Stomach smooth muscle (tissue), 2 donors: ENCODE measurements around the gene CHRNA5.
"Not testable (repeated sequence)": the region's sequence is repeated elsewhere in the genome, so short reads cannot be mapped to it uniquely, and the experiment has no call there.

ENCODE experiments used
- H3K27ac ChIP-seq: one replicate; pipeline ENCODE4 v1.7.0; 2013; ENCODE audit warnings: mild to moderate bottlenecking, low read length, inconsistent platforms
- H3K27me3 ChIP-seq, 2 donors: one replicate each; pipeline ENCODE4 v1.7.0; 2013; ENCODE audit warnings: low read length in 2 of 2; ENCODE audit not compliant: insufficient read depth in 2 of 2, control insufficient read depth in 1 of 2
- H3K36me3 ChIP-seq, 2 donors: one replicate each; pipeline ENCODE4 v1.7.0; 2013; ENCODE audit warnings: low read length in 2 of 2; ENCODE audit not compliant: control insufficient read depth in 2 of 2, insufficient read depth in 2 of 2
- H3K4me1 ChIP-seq: one replicate; pipeline ENCODE4 v1.7.0; 2013; ENCODE audit warnings: low read length; ENCODE audit not compliant: control insufficient read depth, insufficient read depth
- H3K4me3 ChIP-seq, 2 donors: one replicate each; pipeline ENCODE4 v1.7.0; 2013; ENCODE audit warnings: low read length in 2 of 2
- H3K9ac ChIP-seq, 2 donors: one replicate each; pipeline ENCODE4 v1.7.0; 2013; ENCODE audit warnings: low read length in 2 of 2, mild to moderate bottlenecking in 1 of 2
- H3K9me3 ChIP-seq, 2 donors: one replicate each; pipeline ENCODE4 v1.7.0; 2013; ENCODE audit warnings: low read length in 2 of 2; ENCODE audit not compliant: control insufficient read depth in 2 of 2
- donor health status: healthy.
- donor health status: Pancreatic carcinoma.

The CHRNA5 gene

DNA sequence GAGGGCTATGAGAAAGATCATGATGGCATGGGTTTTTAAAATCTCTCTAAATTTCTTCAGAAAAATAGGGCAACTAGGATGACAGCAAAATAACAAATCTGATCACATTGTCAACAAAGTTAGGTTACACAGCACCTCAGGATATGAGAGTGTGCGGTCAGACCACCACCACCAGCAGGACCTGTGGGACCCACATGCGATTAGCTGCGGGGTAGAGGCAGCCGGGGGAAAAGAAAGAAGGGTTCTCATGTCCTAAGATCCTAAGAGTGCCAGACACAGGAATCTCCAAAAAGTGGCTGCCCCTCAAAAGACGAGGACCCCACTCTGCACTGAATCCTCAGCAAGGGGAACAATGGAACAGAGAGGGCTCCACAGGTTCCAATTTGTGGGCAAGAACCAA lies 39.9 kb downstream of the CHRNA5 start:
- Histone ChIP-seq H3K4me3 (no peak overlapping the region), H3K4me1 (no peaks in the 10 kb centered on the region), H3K36me3 (peaks cover 3 to 8% of the 10 kb centered on the region in 2 donors), H3K9ac (no peak overlapping the region), H3K9me3 (no peaks in the 10 kb centered on the region), H3K27me3 (no peaks in the 10 kb centered on the region), H3K27ac (no peak overlapping the region)

DNA sequence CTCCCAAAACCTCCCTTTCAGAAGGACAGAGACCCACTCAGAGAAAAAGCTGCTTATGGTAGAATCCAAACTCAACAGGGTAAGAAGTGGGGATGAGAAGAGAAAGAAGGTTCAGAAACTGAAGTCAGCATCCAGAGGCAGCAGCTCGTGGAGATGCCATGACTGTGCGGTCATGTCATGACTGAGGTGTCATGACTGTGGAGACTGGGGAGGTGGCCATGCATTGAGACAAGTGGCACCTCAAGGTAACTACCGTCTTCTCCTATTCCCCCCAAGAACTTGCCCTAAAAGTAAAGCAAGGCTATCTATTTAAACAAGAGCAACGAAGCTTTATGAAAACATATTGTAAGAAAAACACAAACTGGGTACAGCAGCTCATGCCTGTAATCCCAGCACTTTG lies 40.4 kb downstream of the CHRNA5 start:
- no peaks in the 10 kb centered on the region for H3K27me3 ChIP-seq
- no peaks in the 10 kb centered on the region for H3K9me3 ChIP-seq
- H3K36me3 ChIP-seq = peaks cover 3 to 8% of the 10 kb centered on the region in 2 donors
- H3K27ac ChIP-seq = no peak overlapping the region
- no peak overlapping the region for H3K9ac ChIP-seq
- H3K4me3 ChIP-seq = no peak overlapping the region
- no peaks in the 10 kb centered on the region for H3K4me1 ChIP-seq

DNA sequence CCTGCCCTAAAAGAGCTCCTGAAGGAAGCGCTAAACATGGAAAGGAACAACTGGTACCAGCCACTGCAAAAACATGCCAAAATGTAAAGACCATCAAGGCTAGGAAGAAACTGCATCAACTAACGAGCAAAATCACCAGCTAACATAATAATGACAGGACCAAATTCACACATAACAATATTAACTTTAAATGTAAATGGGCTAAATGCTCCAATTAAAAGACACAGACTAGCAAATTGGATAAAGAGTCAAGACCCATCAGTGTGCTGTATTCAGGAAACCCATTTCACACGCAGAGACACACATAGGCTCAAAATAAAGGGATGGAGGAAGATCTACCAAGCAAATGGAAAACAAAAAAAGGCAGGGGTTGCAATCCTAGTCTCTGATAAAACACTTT lies 44.2 kb downstream of the CHRNA5 start:
- not testable (repeated sequence) for H3K4me1 ChIP-seq, H3K36me3 ChIP-seq, H3K9ac ChIP-seq, H3K27me3 ChIP-seq, H3K27ac ChIP-seq, H3K9me3 ChIP-seq, H3K4me3 ChIP-seq

DNA sequence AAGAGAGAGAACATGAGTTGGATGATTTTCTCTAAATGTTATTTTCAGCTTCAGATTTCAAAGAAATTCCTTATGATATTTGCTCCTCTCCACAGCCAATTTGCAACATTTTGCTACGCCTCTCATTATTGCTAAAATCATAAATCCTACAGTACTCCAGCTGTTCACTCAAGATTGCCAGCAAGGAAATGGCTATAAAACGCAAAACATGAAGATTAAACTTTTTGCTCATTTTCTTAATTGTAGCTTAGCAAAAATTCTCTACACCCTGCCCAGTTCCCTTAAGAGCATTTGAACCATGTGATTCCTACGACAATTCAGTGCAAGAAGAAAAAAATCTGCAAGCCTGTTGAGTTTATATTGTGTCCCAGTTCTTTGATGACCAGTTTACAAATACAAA lies 48.7 kb downstream of the CHRNA5 start:
- Histone ChIP-seq H3K9me3 (no peaks in the 10 kb centered on the region), H3K27me3 (peaks cover 0 to 2% of the 10 kb centered on the region in 2 donors), H3K4me3 (no peak overlapping the region), H3K36me3 (peaks cover 0 to 3% of the 10 kb centered on the region in 2 donors), H3K4me1 (peaks cover 12% of the 10 kb centered on the region), H3K27ac (no peak overlapping the region), H3K9ac (no peak overlapping the region)

DNA sequence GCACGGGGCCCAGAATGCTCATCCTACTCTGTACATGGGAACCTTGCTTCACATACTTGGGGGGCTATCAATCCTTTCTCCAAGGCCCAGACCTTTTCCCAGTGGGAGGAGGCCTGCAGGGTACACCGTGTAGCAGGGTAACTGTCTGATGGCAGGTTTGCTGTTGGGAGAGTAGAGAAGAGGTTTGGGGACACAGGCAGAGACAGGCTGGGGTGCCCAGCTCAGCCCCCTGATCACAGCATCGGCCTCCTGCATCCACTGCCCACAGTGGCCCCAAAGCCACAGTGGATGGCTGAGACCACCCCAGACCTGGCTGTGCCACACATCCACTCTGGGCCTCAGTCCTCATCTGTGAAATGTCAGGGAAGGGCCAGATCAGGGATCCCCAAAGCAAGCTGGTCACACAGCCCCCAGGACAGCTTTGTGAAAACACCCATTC lies 49.9 kb downstream of the CHRNA5 start:
- Histone ChIP-seq H3K36me3 (peaks cover 0 to 3% of the 10 kb centered on the region in 2 donors), H3K4me1 (peaks cover 23% of the 10 kb centered on the region), H3K9ac (no peak overlapping the region), H3K27ac (no peak overlapping the region), H3K4me3 (no peak overlapping the region), H3K27me3 (peaks cover 2 to 4% of the 10 kb centered on the region in 2 donors), H3K9me3 (no peaks in the 10 kb centered on the region)

DNA sequence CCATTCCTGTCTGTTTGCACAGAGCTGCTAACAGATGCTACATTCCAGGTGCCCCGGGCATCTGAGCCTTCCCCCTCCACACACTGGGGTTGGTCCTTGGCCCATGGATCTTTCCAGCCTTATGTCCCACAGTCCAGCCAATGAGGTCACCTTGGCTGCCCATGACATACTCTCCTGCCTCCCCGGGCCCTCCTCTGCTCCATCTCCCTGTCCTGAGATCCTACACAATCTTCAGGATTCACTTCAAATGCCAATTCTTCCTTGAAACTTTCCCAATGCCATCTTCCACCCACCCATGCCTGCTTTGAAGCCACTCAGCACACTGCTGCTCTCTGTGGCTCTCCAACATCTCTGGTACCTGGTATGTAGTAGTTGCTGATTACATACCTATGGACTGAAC lies 51.2 kb downstream of the CHRNA5 start:
- Histone ChIP-seq H3K9me3 (no peaks in the 10 kb centered on the region), H3K4me3 (no peak overlapping the region)

DNA sequence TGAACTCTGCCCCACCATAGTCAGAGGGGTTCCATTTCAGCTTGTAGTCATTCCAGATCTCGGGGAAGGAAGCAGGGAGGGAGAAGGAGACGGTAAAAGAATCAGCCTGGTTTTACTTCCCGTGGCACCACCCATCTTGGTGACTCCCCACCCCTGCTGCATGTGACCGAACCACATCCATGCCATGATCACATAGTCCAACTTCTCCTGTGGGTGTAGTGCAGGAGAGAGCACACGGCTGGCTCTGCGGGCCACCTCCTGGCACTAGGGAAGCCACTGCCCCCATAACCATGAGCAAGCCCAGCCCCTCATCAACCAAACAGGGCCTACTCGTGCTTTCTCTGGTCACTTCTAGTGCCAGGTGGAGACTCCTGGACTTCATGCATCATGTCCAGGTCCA lies 51.8 kb downstream of the CHRNA5 start:
- Histone ChIP-seq H3K9me3 (no peaks in the 10 kb centered on the region), H3K4me1 (peaks cover 25% of the 10 kb centered on the region), H3K9ac (no peak overlapping the region), H3K4me3 (no peak overlapping the region), H3K36me3 (peaks cover 0 to 3% of the 10 kb centered on the region in 2 donors), H3K27me3 (peaks cover 2 to 4% of the 10 kb centered on the region in 2 donors), H3K27ac (no peak overlapping the region)

More for the DNA sequence above, 51.2 kb downstream of the CHRNA5 start:
- Histone ChIP-seq H3K36me3 (peaks cover 0 to 3% of the 10 kb centered on the region in 2 donors), H3K27me3 (peaks cover 2 to 4% of the 10 kb centered on the region in 2 donors), H3K4me1 (peaks cover 25% of the 10 kb centered on the region), H3K27ac (no peak overlapping the region), H3K9ac (no peak overlapping the region)

DNA sequence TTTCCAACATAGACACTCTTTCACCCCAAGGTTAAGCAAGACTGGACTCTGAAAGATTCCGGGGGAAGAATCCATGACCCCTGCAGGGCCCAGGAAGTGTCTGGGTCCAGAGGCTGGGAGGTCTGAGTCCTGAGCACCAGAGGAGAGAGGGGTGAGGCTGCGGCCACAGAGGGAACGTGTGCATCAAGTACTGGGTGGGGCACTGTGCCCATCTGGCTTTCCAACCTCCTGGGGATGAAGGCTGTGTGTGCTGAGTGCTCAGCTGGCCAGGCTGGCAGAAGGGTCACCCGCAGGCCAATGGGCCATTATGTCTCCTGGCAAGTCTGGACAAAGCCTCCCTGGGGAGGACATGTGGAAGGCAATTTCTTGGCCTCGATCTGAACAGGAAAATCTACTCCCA lies 52.2 kb downstream of the CHRNA5 start:
- H3K27me3 ChIP-seq = peaks cover 2 to 4% of the 10 kb centered on the region in 2 donors
- H3K9me3 ChIP-seq = no peaks in the 10 kb centered on the region
- peaks cover 25% of the 10 kb centered on the region for H3K4me1 ChIP-seq
- H3K36me3 ChIP-seq = peaks cover 0 to 3% of the 10 kb centered on the region in 2 donors
- no peak overlapping the region for H3K9ac ChIP-seq
- no peak overlapping the region for H3K4me3 ChIP-seq
- H3K27ac ChIP-seq = no peak overlapping the region

DNA sequence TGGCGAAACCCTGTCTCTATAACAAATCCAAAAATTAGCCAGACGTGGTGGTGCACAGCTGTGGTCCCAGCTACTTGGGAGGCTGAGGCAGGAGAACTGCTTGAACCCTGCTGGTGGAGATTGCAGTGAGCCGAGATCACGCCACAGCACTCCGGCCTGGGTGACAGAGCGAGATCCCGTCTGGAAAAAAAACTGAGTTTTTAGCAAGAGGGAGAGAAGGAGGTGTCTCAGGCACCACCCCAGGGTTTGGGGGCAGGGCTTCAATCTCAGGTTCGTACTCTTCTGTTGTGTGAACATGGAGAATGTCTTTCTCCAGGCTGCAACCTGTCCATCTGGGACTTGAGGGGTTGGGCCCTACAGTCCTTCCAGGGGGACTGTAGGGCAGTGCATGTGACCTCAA lies 52.7 kb downstream of the CHRNA5 start:
- Histone ChIP-seq H3K36me3 (peaks cover 0 to 3% of the 10 kb centered on the region in 2 donors), H3K9me3 (no peaks in the 10 kb centered on the region), H3K27me3 (peaks cover 2 to 4% of the 10 kb centered on the region in 2 donors), H3K27ac (no peak overlapping the region), H3K9ac (no peak overlapping the region), H3K4me3 (no peak overlapping the region), H3K4me1 (peaks cover 25% of the 10 kb centered on the region)

DNA sequence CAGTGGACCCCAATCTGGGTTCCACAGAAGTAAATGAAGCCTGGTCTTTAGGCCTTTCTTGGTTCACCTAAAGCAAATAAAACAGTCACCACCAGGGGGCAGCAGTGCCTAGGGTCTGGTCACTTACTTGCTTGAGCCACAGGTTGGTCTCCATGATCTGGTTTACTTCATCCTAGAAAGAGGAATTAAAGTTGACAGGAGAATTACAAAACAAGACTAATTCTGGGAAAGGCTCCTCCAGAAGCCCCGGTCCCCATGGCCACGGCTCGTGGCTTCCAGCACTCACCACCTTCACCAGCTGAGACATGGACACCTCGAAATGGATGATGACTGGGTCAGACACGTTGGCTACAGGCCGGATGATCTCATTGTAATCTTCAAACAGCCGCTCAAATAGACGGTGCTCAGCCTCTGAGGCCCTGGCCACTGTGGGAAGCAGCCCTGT lies 53.2 kb downstream of the CHRNA5 start:
- H3K4me3 ChIP-seq = peak overlapping the region in 1 of 2 donors; percentile 73
- H3K4me1 ChIP-seq = peaks cover 25% of the 10 kb centered on the region
- peaks cover 2 to 4% of the 10 kb centered on the region in 2 donors for H3K27me3 ChIP-seq
- H3K27ac ChIP-seq = peak overlapping the region; percentile 74
- peaks cover 0 to 3% of the 10 kb centered on the region in 2 donors for H3K36me3 ChIP-seq
- H3K9ac ChIP-seq = peak overlapping the region in 1 of 2 donors; percentile 21
- no peaks in the 10 kb centered on the region for H3K9me3 ChIP-seq

DNA sequence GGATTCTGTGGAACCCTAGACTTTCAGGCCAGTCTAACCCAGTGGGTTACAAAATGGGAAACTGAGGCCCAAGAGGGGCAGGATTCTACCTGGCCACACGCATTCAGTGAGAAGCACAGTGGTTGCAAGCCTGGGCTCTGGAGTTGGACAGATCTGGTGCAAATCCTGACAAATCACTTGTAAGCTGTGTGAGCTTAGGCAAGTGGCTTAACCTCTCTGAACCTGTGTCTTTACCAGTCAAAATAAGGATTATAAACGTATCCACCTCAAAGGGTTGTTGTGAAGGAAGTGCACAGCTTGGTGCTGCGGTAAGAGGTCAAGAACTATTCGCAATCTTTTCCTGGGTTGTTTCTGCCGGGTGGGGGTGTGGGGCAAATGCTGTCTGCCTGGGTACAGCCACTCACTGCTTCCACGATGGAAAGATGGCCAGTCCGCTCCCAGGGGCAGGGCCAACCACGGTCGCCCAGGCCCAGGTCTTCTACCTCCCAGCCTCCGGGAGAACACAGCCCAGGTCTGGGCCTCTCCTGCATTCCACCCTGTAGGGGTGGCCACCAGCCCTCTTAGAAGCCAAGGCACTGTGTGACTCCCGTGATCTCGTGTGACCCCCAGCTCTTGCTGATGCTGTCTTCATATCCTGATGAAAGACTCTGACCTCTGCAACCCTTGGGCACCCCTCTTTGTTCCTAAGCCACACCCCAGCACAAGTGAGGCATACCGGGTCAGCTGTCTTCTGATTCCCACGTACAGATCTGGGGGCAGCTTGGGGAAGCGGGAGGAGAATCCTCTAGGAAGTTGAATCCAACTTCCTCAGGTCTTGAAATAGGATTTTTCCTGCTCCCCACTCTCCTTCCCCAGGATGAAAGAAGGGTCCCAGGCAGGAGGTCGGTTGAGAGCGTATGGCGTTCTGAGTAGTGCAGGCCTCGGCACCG lies 54.0 kb downstream of the CHRNA5 start:
- H3K36me3 ChIP-seq = peaks cover 0 to 3% of the 10 kb centered on the region in 2 donors
- peak overlapping the region; percentile 64 to 73 for H3K4me3 ChIP-seq
- peak overlapping the region; percentile 21 to 46 for H3K9ac ChIP-seq
- no peaks in the 10 kb centered on the region for H3K9me3 ChIP-seq
- H3K27me3 ChIP-seq = peaks cover 2 to 4% of the 10 kb centered on the region in 2 donors
- H3K4me1 ChIP-seq = peaks cover 25% of the 10 kb centered on the region
- H3K27ac ChIP-seq = peak overlapping the region; percentile 74
